Esophagus squamous epithelium (tissue), 5 donors: ENCODE measurements around the gene AOX1. TPM values are rescaled to one million over a fixed set of nuclear protein-coding genes. Genes with fewer than 3 reads are reported as not detected.

Experiments used
- DNase-seq: peaks from one replicate; lab custom pipeline; 2025; lab: John Stamatoyannopoulos, UW
- H3K27ac ChIP-seq, 4 donors: fragments of 200-600 bp; sonication (generic); one replicate each; pipeline ENCODE4 v1.5.1; 2016 to 2019; ENCODE audit warnings: mild to moderate bottlenecking in 1 of 4
- H3K27me3 ChIP-seq, 4 donors: fragments of 200-600 bp; sonication (generic); 1 replicate in 3 of 4; 2 replicates in 1 of 4; pipeline versions ENCODE4 v1.5.1 to v1.6.0; 2017 to 2021; ENCODE audit warnings: antibody characterized with exemption in 1 of 4
- H3K36me3 ChIP-seq, 3 donors: fragments of 200-600 bp; sonication (generic); one replicate each; pipeline ENCODE4 v1.5.1; 2016 to 2019
- H3K4me1 ChIP-seq, 3 donors: fragments of 200-600 bp; sonication (generic); one replicate each; pipeline ENCODE4 v1.5.1; 2017 to 2019
- H3K4me3 ChIP-seq, 4 donors: fragments of 200-600 bp; sonication (generic); 1 replicate in 3 of 4; 2 replicates in 1 of 4; pipeline ENCODE4 v1.5.1; 2016 to 2019; ENCODE audit warnings: mild to moderate bottlenecking in 2 of 4, moderate library complexity in 1 of 4
- H3K9me3 ChIP-seq, 3 donors: fragments of 200-600 bp; sonication (generic); one replicate each; pipeline ENCODE4 v1.5.1; 2016 to 2019
- POLR2A ChIP-seq, 4 donors: fragments of 450-650 bp; IDR thresholded peaks; one replicate each; pipeline ENCODE4 v1.6.1; 2017; ENCODE audit warnings: antibody characterized with exemption in 4 of 4, mild to moderate bottlenecking in 4 of 4, moderate library complexity in 3 of 4
- WGBS, 2 donors: methylation state at CpG; one replicate each; pipeline ENCODE4 v1.1.5; 2018; 5-methylcytosine and 5-hydroxymethylcytosine counted together
- intact Hi-C: fragments of 100-400 bp; cut with DNase I; formaldehyde crosslinking; loops from one replicate; pipeline ENCODE4 v1.15.0; 2022
- total RNA-seq, 4 donors: library from RNA; depleted of rRNA; stranded (reverse); fragments of >200 nt; gene quantifications; one replicate each; pipeline ENCODE4 v1.1.0, GENCODE V29; 2016
- TF ChIP-seq, protein P1 (sequence below), 6 experiments: fragments of 450-650 bp in 4 of 6; fragments of 200-600 bp in 2 of 6; sonication (generic) in 2 of 6; IDR thresholded peaks; one replicate each; pipeline ENCODE4 v1.5.1; 2016 to 2019; ENCODE audit warnings: antibody characterized with exemption in 6 of 6, mild to moderate bottlenecking in 4 of 6, moderate library complexity in 4 of 6
- donor health status: DM: yes; HTN: yes; CAD: no.

Gene AOX1
- total RNA-seq, 4 donors from 2014 or later: 3.2 to 69.4 (median 14.6) TPM

DNA sequence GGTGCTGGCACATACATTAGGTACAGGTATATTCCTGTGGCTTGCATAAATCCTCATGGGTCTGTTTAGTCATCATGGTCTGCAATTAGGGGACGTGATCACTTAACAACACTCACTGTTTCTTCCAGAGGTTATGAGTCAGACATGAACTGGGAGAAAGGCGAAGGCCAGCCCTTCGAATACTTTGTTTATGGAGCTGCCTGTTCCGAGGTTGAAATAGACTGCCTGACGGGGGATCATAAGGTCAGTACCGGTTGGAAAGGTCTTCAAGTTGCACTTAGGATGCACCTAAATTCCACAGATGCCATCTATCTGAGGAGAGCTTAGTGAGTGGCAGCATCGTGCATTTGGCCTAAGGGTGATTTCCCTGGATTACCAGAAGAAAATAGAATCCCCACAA lies 76.9 kb downstream of the AOX1 start:
- no peak overlapping the region for H3K4me3 ChIP-seq
- no peak for DNase-seq
- no peaks in the 10 kb centered on the region for H3K36me3 ChIP-seq
- TF ChIP-seq POLR2A (IDR thresholded peaks at IDR 0.05): no peak
- TF ChIP-seq, protein P1, sequence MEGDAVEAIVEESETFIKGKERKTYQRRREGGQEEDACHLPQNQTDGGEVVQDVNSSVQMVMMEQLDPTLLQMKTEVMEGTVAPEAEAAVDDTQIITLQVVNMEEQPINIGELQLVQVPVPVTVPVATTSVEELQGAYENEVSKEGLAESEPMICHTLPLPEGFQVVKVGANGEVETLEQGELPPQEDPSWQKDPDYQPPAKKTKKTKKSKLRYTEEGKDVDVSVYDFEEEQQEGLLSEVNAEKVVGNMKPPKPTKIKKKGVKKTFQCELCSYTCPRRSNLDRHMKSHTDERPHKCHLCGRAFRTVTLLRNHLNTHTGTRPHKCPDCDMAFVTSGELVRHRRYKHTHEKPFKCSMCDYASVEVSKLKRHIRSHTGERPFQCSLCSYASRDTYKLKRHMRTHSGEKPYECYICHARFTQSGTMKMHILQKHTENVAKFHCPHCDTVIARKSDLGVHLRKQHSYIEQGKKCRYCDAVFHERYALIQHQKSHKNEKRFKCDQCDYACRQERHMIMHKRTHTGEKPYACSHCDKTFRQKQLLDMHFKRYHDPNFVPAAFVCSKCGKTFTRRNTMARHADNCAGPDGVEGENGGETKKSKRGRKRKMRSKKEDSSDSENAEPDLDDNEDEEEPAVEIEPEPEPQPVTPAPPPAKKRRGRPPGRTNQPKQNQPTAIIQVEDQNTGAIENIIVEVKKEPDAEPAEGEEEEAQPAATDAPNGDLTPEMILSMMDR (IDR thresholded peaks at IDR 0.05): no peak
- H3K4me1 ChIP-seq: no peaks in the 10 kb centered on the region
- no peaks in the 10 kb centered on the region for H3K9me3 ChIP-seq
- H3K27ac ChIP-seq: no peak overlapping the region
- 24 to 49% methylated on average over 7 of the region's 7 CpGs for WGBS, 2 donors
- H3K27me3 ChIP-seq: no peaks in the 10 kb centered on the region
- intact Hi-C loops: no loop called here

DNA sequence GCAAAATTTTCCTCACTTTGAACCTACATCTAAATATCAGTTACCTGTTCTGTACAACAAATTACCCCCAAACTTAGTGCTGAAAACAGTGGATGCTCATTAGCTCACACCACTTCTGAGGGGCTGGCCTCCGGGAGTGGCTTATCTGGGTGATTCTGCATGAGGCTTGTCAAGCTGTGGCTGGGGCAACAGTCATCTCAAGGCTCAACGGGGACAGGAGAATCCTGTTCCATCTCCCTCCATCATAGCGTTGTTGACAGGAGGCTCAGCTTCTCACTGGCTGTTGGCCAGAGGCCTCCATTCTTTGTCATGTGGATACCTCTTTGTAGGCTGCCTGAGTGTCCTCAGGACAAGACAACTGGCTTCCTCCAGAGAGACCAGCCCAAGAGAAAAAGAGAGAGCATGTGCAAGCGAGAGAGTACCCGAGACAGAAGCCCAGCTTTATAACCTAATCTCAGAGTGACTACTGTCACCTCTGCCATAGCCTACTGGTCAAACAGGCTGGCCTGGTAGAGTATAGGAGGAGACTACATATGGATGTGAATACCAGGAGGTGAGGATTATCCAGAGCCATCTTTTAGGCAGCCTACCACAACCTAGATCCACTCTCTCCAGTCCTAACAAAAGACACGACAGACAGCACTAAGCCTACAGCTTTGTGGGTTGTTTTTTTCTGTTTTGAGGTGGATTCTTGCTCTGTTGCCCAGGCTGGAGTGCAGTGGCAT lies 79.1 kb downstream of the AOX1 start:
- no peak overlapping the region for H3K27ac ChIP-seq
- DNase-seq: no peak
- TF ChIP-seq, protein P1 (IDR thresholded peaks at IDR 0.05): no peak
- TF ChIP-seq POLR2A (IDR thresholded peaks at IDR 0.05): no peak
- intact Hi-C loops: no loop called here
- no peaks in the 10 kb centered on the region for H3K9me3 ChIP-seq
- no peaks in the 10 kb centered on the region for H3K27me3 ChIP-seq
- no peaks in the 10 kb centered on the region for H3K4me1 ChIP-seq
- WGBS, 2 donors: 72 to 84% methylated on average over 4 of the region's 6 CpGs
- peaks cover 0 to 5% (median 0%) of the 10 kb centered on the region in 3 donors for H3K36me3 ChIP-seq
- no peak overlapping the region for H3K4me3 ChIP-seq

DNA sequence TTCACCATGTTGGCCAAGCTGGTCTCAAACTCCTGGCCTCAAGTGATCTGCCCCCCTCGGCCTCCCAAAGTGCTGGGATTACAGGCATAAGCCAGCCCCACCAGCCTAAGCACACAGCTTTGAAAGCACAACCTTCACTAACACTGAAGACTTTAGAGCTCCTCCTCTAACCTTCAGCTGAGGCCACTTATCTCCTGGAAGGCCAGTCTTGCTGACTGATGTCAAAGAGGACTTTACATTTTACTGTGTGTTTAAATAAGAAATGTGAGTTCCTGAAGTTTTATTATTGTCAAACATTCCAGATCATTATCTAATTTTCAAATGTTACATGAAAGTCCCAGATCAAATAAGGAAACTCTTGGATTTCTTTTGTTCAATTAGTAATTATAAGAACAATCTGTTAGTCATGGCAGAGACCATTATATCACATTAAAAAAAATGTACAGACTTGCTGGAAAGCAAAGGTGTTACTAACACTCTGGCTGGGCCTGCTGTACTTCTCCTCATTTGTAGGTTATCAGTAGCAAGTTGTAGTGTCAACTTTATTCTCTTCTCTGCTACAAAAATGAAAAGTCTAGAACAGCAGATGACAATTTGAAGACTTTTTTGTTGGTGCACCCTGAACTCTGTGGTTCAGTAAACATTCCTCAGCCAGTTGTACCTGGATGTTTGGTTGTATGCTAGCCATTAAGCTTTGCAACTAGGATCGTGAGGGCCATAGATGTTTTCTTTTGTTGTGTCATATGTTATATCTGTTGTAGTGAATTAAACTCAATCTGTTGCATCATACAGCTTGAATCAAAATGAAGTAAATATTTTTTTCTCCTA lies 80.0 kb downstream of the AOX1 start:
- H3K4me1 ChIP-seq: no peaks in the 10 kb centered on the region
- intact Hi-C loops: no loop called here
- 71 to 93% methylated on average over 2 of the region's 2 CpGs for WGBS, 2 donors
- H3K27me3 ChIP-seq: no peaks in the 10 kb centered on the region
- no peak overlapping the region for H3K4me3 ChIP-seq
- no peaks in the 10 kb centered on the region for H3K9me3 ChIP-seq
- DNase-seq: no peak
- TF ChIP-seq, protein P1 (IDR thresholded peaks at IDR 0.05): no peak
- no peak for TF ChIP-seq POLR2A (IDR thresholded peaks at IDR 0.05)
- H3K27ac ChIP-seq: no peak overlapping the region
- peaks cover 0 to 6% (median 0%) of the 10 kb centered on the region in 3 donors for H3K36me3 ChIP-seq

DNA sequence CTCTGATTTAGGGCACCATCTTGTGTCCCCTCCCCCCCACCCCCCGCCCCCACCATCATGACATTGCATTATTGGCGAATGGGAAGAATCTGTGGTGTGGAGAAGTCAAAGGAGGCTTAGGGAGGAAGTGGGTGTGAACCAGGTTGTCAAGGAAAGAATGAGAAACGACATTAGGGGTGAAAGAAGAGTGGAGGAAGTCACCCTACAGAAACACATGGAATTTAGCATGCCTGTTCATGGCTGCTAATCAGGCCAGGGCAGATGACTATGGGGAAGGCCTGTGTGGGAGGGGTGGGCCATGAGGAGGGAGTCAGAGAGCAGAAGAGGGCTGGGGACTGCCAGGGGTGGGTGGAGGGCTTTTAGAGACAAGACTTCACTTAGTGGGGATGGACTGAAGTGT lies 81.6 kb downstream of the AOX1 start:
- H3K4me1 ChIP-seq: no peaks in the 10 kb centered on the region
- no peak for DNase-seq
- TF ChIP-seq, protein P1 (IDR thresholded peaks at IDR 0.05): no peak
- TF ChIP-seq POLR2A (IDR thresholded peaks at IDR 0.05): no peak
- peaks cover 0 to 6% (median 0%) of the 10 kb centered on the region in 3 donors for H3K36me3 ChIP-seq
- intact Hi-C loops: no loop called here
- H3K27me3 ChIP-seq: no peaks in the 10 kb centered on the region
- WGBS, 2 donors: 57 to 65% methylated on average over 2 to 3 of the region's 3 CpGs
- H3K27ac ChIP-seq: no peak overlapping the region
- no peaks in the 10 kb centered on the region for H3K9me3 ChIP-seq
- H3K4me3 ChIP-seq: no peak overlapping the region

DNA sequence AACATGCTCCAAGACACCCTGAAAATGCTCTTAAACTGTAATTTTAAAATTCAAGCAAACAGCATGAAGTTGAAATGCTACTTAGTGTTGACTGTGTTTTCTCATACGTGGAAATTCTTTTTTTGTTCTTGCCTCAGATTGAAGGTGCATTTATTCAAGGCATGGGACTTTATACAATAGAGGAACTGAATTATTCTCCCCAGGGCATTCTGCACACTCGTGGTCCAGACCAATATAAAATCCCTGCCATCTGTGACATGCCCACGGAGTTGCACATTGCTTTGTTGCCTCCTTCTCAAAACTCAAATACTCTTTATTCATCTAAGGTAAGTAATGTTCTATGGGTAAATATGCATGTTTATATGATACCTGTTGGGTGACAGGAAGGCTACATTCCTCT lies 82.7 kb downstream of the AOX1 start:
- no peak for TF ChIP-seq POLR2A (IDR thresholded peaks at IDR 0.05)
- TF ChIP-seq, protein P1 (IDR thresholded peaks at IDR 0.05): no peak
- H3K4me3 ChIP-seq: no peak overlapping the region
- no peaks in the 10 kb centered on the region for H3K27me3 ChIP-seq
- DNase-seq: no peak
- no peak overlapping the region for H3K27ac ChIP-seq
- H3K4me1 ChIP-seq: no peaks in the 10 kb centered on the region
- 56 to 64% methylated on average over 3 of the region's 3 CpGs for WGBS, 2 donors
- H3K36me3 ChIP-seq: peaks cover 0 to 6% (median 0%) of the 10 kb centered on the region in 3 donors
- intact Hi-C loops: no loop called here
- no peaks in the 10 kb centered on the region for H3K9me3 ChIP-seq
